Measurements from ENCODE around the gene PLXNC1.

DNA sequence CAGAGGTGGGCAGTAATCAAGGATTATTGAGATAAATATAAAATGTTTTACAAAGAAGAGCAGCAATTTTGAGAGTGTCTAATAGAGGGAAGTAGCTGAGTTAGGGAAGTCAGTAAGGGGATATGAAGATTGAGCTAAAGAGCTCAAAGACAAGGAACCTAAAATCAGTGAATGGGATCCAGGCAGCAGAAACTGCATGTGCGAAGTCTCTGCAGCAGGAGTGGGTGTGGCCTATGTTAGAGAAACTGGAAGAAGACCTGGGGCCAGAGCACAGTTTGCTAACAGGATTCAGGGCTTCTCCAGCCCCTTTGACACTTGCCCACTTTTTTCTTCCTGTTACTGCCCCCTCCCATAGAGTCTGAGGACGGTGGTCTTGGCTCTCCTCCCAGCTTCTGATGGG is 36.3 kb upstream of the PLXNC1 start:
- TF ChIP-seq CTCF (IDR thresholded peaks at IDR 0.05; ENCODE audit: low read length), result no peak
- TF ChIP-seq EZH2 (IDR thresholded peaks at IDR 0.05; ENCODE audit: borderline replicate concordance, low read length), result no peak

Data from OCI-LY1 (cell line).